NCI-H524 treated with DMSO at 0.1 percent for 48 hours (cell line): Measurements from ENCODE around the gene WDR37.

Experiments used
- DNase-seq: peaks from one replicate; lab custom pipeline; 2025; lab: John Stamatoyannopoulos, UW

Gene WDR37

DNA sequence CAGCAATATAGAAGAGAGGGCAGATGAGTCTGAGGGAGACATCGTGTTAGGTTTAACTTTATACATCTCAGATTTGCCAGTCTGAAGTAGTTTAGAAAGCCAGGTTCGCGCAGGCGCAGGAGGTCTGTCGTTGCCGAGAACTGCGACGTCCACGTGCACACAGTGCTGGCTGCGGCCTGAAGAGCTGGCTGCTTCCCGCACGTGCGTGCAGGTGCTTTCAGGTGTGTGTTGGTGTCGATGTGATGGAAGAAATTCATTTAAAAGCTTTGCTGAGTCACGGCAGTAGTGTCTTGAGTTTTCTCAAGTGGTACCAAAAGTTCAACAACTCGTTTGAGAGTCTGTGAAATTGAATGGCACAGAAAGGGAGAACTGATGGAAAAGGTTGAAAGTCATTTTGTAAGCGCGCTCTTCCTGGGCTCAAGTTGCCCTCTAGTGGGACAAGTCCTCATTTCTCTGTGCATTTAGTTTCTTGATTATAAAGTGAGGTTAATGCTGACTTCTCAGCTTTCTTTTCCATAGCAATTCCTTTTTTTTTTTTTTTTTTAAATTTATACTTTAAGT is 18.6 kb downstream of the WDR37 start:
- DNase-seq: no peak

GRCh38 chr10:1078668-1079067 is 22.5 kb downstream of the WDR37 start:
- DNase-seq: no peak

GRCh38 chr10:1083581-1083980 is 27.4 kb downstream of the WDR37 start:
- DNase-seq: no peak

GRCh38 chr10:1084011-1084950 is 28.1 kb downstream of the WDR37 start:
- no peak for DNase-seq

- no peak for DNase-seq
Observed at GRCh38 chr10:1085258-1085657, 29.1 kb downstream of the WDR37 start.

DNA sequence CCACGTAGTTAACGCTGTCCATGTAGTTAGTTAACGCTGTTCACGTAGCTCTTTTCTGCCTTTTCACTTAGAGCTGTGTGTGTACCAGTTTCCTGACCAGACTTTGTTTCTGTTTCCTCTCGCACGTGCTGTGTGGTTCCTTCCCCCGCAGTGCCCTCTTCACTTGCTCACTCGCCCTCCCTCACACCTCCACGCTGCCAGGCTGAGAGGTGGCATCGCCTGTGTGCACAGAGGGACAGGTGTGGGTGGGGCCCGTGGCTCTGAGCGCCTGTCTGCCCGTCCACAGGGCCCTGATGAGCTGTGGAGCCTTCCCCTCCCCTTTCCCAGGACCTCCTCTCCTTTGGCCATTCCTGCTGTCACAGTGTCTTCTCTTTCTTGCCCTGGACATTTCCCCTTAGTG is 30.6 kb downstream of the WDR37 start:
- no peak for DNase-seq

GRCh38 chr10:1089017-1089689 is 33.0 kb downstream of the WDR37 start:
- DNase-seq: no peak

GRCh38 chr10:1090696-1091095 is 34.5 kb downstream of the WDR37 start:
- no peak for DNase-seq

DNA sequence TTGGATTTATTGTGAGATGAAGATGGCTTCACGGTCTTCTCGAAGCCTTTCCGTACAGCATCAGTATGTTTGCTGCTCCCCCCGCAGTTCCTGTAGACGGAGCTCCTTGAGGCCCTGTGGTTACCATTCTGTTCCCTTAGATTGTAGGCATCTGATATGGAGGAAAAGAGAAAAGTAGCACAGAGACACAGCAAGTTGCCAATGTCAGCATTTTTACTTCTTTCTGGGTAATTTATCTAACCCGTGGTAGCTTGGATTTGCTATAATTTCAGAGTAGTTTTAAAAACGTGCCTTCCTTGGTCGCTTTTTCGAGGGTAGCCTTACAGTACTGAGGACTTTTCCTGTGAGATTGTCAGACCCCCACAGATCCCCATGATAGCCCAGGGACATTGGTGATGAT is 37.5 kb downstream of the WDR37 start:
- no peak for DNase-seq

GRCh38 chr10:1094112-1095057 is 38.2 kb downstream of the WDR37 start:
- DNase-seq: no peak

GRCh38 chr10:1095498-1095897 is 39.3 kb downstream of the WDR37 start:
- no peak for DNase-seq

- DNase-seq: no peak
Observed at GRCh38 chr10:1096287-1096889, 40.2 kb downstream of the WDR37 start.

- no peak for DNase-seq
Observed at GRCh38 chr10:1097436-1097835, 41.3 kb downstream of the WDR37 start.

- no peak for DNase-seq
Observed at GRCh38 chr10:1100143-1100542, 44.0 kb downstream of the WDR37 start.

GRCh38 chr10:1100691-1101368 is 44.6 kb downstream of the WDR37 start:
- no peak for DNase-seq

GRCh38 chr10:1101946-1102345 is 45.8 kb downstream of the WDR37 start:
- DNase-seq: no peak

DNA sequence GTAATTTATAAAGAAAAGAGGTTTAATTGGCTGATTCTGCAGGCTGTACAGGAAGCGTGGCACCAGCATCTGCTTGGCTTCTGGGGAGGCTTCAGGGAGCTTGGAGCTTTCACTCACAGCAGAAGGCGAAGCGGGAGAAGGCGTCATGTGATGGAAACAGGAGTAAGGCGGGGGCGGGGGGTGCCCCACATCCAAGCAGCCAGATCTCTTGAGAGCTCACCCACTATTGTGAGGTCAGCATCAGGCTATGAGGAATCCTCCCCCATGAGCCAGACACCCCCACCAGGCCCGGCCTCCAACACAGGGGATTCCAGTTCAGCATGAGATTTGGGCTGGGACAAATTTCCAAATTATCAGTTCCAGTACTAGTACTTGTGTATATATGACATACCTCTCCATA is 46.2 kb downstream of the WDR37 start:
- DNase-seq: no peak

GRCh38 chr10:1102831-1103230 is 46.6 kb downstream of the WDR37 start:
- DNase-seq: no peak

DNA sequence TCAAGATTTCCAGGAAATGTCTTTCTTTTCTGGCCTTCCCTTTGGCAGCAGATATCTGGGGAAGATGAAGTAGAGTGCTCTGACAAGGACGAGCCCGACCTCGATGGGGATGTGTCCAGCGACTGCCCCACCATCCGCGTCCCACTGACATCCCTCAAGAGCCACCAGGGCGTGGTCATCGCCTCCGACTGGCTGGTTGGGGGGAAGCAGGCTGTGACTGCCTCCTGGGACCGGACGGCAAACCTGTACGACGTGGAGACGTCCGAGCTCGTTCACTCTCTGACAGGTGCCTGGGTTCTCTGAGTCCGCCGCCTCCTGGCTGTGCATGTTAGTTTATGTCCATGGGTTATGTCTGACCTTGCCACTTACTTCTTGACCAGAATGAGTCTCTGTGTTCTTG is 47.4 kb downstream of the WDR37 start:
- DNase-seq: no peak

- DNase-seq: no peak
Observed at GRCh38 chr10:1104971-1105370, 48.8 kb downstream of the WDR37 start.

DNA sequence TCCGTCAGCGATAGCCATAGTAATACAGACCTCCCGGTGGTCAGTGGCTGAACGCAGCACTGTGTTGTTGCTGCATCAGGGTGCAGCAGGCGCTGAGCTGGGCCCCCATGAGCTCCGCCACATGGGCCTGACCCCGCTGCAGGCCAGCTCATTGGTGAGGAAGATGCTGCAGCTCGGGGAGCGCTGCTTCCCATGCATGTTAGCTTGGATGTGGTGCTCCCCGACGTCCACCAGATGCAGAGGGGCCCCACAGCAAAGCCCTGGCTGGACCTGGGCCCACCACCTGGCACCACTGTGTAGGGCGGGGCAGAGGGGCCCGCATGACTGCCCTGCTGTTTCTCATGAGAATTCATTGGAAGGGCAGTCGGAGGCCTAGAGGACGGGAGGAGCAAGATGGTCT is 50.8 kb downstream of the WDR37 start:
- no peak for DNase-seq
